GM23338 (cell line): ENCODE results near the gene ADGRB2. TPM values are rescaled to one million over a fixed set of nuclear protein-coding genes. Genes with fewer than 3 reads are reported as not detected.
A peak's percentile ranks its signal among the peaks of the same experiment; 100 is the strongest.

ENCODE experiments used
- ATAC-seq: fragments of 200-7000 bp; cut with Tn5 transposase; 3 replicates; pipeline ENCODE4 v1.9.1; 2020
- DNase-seq: peaks from one replicate; pipeline ENCODE4 v3.0.0-alpha.2; 2015; ENCODE audit warnings: low spot score
- H2AFZ ChIP-seq: fragments of 200-600 bp; sonication (generic); 2 replicates; pipeline ENCODE4 v1.8.0; 2016; ENCODE audit warnings: antibody characterized with exemption, mild to moderate bottlenecking, moderate library complexity
- H3F3A ChIP-seq: fragments of 200-600 bp; sonication (generic); replicated peaks from 2 replicates; pipeline ENCODE4 v1.8.0; 2017; ENCODE audit warnings: antibody characterized with exemption, mixed run types, low read depth
- H3K27ac ChIP-seq: fragments of 200-600 bp; sonication (generic); 2 replicates; pipeline ENCODE4 v1.6.1; 2016; ENCODE audit warnings: low read depth
- H3K27me3 ChIP-seq: fragments of 200-600 bp; sonication (generic); 2 replicates; pipeline ENCODE4 v1.8.0; 2016; ENCODE audit warnings: mild to moderate bottlenecking, mixed run types, moderate library complexity; ENCODE audit not compliant: insufficient read depth
- H3K36me3 ChIP-seq: fragments of 200-600 bp; sonication (generic); 2 replicates; pipeline ENCODE4 v1.8.0; 2016; ENCODE audit warnings: mild to moderate bottlenecking; ENCODE audit not compliant: insufficient read depth
- H3K4me1 ChIP-seq: fragments of 200-600 bp; sonication (generic); 2 replicates; pipeline ENCODE4 v1.8.0; 2016; ENCODE audit warnings: mild to moderate bottlenecking, moderate library complexity; ENCODE audit not compliant: insufficient read depth
- H3K4me2 ChIP-seq: fragments of 200-600 bp; sonication (generic); 2 replicates; pipeline ENCODE4 v1.7.1; 2017; ENCODE audit warnings: mixed run types
- H3K4me3 ChIP-seq: fragments of 200-600 bp; sonication (generic); 2 replicates; pipeline ENCODE4 v1.6.1; 2016; ENCODE audit warnings: mixed run types
- H3K79me2 ChIP-seq: fragments of 200-600 bp; sonication (generic); replicated peaks from 2 replicates; pipeline ENCODE4 v1.8.0; 2017; ENCODE audit warnings: mild to moderate bottlenecking; ENCODE audit not compliant: insufficient read depth
- H3K9me2 ChIP-seq: fragments of 200-600 bp; sonication (generic); 2 replicates; pipeline ENCODE4 v1.8.0; 2017; ENCODE audit not compliant: insufficient read depth
- H4K20me1 ChIP-seq: fragments of 200-600 bp; sonication (generic); replicated peaks from 2 replicates; pipeline ENCODE4 v1.8.0; 2017; ENCODE audit warnings: mild to moderate bottlenecking; ENCODE audit not compliant: insufficient read depth
- H3K27ac Mint-ChIP-seq: 2 replicates; pipeline ENCODE4 v1.8.0; 2020; ENCODE audit warnings: inconsistent platforms, mild to moderate bottlenecking, moderate library complexity, mixed read lengths
- H3K27me3 Mint-ChIP-seq: 3 replicates; pipeline ENCODE4 v1.8.0; 2022; ENCODE audit warnings: low read depth, mild to moderate bottlenecking, moderate library complexity, mixed read lengths, inconsistent platforms; ENCODE audit not compliant: insufficient read depth, poor library complexity
- H3K36me3 Mint-ChIP-seq: 3 replicates; pipeline ENCODE4 v1.8.0; 2021; ENCODE audit warnings: low read depth, mild to moderate bottlenecking, inconsistent platforms, moderate library complexity, mixed read lengths
- H3K4me1 Mint-ChIP-seq: 3 replicates; pipeline ENCODE4 v1.8.0; 2020; ENCODE audit warnings: mild to moderate bottlenecking, inconsistent platforms, mixed read lengths
- H3K4me3 Mint-ChIP-seq: 3 replicates; pipeline ENCODE4 v1.8.0; 2021; ENCODE audit warnings: moderate library complexity, mild to moderate bottlenecking, inconsistent platforms, mixed read lengths
- H3K9me3 Mint-ChIP-seq: 3 replicates; pipeline ENCODE4 v1.8.0; 2020; ENCODE audit warnings: moderate library complexity, mild to moderate bottlenecking, inconsistent platforms, mixed read lengths
- CTCF ChIP-seq, 2 experiments: fragments of 200-600 bp in 1 of 2; sonication (generic) in 1 of 2; conservative IDR thresholded peaks; 2 replicates each; pipeline versions ENCODE4 v1.5.1 to v1.6.1; 2016 to 2017; ENCODE audit warnings: antibody characterized with exemption in 2 of 2, low read depth in 2 of 2, mild to moderate bottlenecking in 2 of 2, moderate library complexity in 1 of 2
- EZH2 ChIP-seq: fragments of 200-600 bp; sonication (generic); IDR thresholded peaks from one replicate; pipeline ENCODE4 v1.8.0; 2017; ENCODE audit warnings: antibody characterized with exemption, mild to moderate bottlenecking, low read depth; ENCODE audit not compliant: unreplicated experiment
- EZH2phosphoT487 ChIP-seq: fragments of 200-600 bp; sonication (generic); IDR thresholded peaks from one replicate; pipeline ENCODE4 v1.8.1; 2018; ENCODE audit warnings: antibody characterized with exemption; ENCODE audit not compliant: unreplicated experiment
- JUNB ChIP-seq: IDR thresholded peaks from one replicate; pipeline ENCODE4 v1.6.1; 2016; ENCODE audit warnings: antibody characterized with exemption; ENCODE audit not compliant: unreplicated experiment
- NANOG ChIP-seq: IDR thresholded peaks from 2 replicates; pipeline ENCODE4 v1.6.1; 2016; ENCODE audit warnings: antibody characterized with exemption, borderline replicate concordance
- POLR2AphosphoS5 ChIP-seq: IDR thresholded peaks from 2 replicates; pipeline ENCODE4 v1.6.1; 2016; ENCODE audit warnings: antibody characterized with exemption, low read depth
- ZNF114 ChIP-seq: fragments of 250-450 bp; sonication (Bioruptor Pico); IDR thresholded peaks from 2 replicates; pipeline ENCODE4 v1.5.0; 2020; ENCODE audit warnings: mild to moderate bottlenecking, moderate library complexity
- ZNF331 ChIP-seq: fragments of 250-450 bp; sonication (Bioruptor Pico); IDR thresholded peaks from 2 replicates; pipeline ENCODE4 v1.5.0; 2020; ENCODE audit warnings: low read depth, mild to moderate bottlenecking, moderate library complexity
- polyA plus RNA-seq: library from polyadenylated mRNA; unstranded; fragments of >200 nt; fragmentation: Nextera tagmentation; extraction: Ambion mirVana; gene quantifications from 2 replicates; pipeline ENCODE4 v1.2.1, GENCODE V29; 2016
- total RNA-seq: library from RNA; depleted of rRNA; stranded (reverse); fragments of >200 nt; shearing (Covaris generic); gene quantifications from 2 replicates; pipeline ENCODE4 v1.2.3, GENCODE V29; 2014
- TF ChIP-seq, protein P1 (sequence below): fragments of 250-450 bp; sonication (Bioruptor Pico); IDR thresholded peaks from 2 replicates; pipeline ENCODE4 v1.5.0; 2020; ENCODE audit warnings: mild to moderate bottlenecking, moderate library complexity
- TF ChIP-seq, protein P2 (sequence below): IDR thresholded peaks from 2 replicates; pipeline ENCODE4 v1.6.1; 2016; ENCODE audit warnings: antibody characterized with exemption

ADGRB2 gene
- total and polyA plus RNA-seq, 2 experiments from 2014 or later = 8.0 to 27.8 TPM

DNA sequence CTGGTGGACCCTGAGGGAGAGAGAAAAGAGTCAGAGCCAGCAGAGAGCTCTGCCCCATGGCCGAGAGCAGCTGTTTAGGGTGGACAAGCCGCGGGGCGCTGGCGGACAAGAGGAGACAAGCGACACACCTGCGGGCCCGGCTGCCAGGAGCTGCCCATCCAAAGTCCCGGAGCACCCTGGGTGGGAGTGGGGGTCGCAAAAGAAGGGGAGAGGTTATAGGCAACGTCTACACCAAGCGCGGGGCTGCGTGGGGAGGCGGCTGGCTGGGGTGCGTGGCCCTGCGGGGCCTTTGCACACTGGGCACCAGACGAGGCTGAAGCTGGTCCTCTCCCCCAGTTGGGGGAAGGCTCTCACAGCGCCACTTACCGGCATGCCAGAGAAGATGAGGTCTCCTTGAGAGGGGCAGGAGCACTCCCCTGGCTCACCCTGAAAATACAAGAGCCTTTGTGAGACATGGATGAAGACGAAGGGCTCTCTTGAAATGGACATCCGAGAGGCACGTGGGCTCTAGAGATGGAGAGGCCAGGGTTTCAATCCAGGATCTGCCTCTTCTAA, 84.4 kb downstream of the ADGRB2 start:
- Histone ChIP-seq H3K9me2 (no peaks in the 10 kb centered on the region), H4K20me1 (no peaks in the 10 kb centered on the region), H3K4me2 (no peak overlapping the region), H3K79me2 (no peaks in the 10 kb centered on the region), H3K4me3 (no peak overlapping the region), H3K4me1 (0 out of 2 replicates have a peak, but pooled peaks cover 3% of the 10 kb centered on the region), H3K27me3 (no peaks in the 10 kb centered on the region), H3F3A (no peaks in the 10 kb centered on the region), H3K27ac (no peak overlapping the region), H3K36me3 (no peaks in the 10 kb centered on the region), H2AFZ (no peak overlapping the region)
- ATAC-seq (peak; percentile 31), DNase-seq (peak; percentile 16)
- Mint-ChIP-seq H3K4me3 (no peak overlapping the region), H3K36me3 (no peaks in the 10 kb centered on the region; the same call in 2 of the 3 replicates), H3K4me1 (peaks cover 12% of the 10 kb centered on the region), H3K9me3 (no peaks in the 10 kb centered on the region), H3K27me3 (peaks cover 3% of the 10 kb centered on the region), H3K27ac (no peak overlapping the region)
- TF ChIP-seq CTCF (conservative IDR thresholded peaks at IDR 0.05; ENCODE audit: low read depth in 2 of 2) (peak; percentile 17 to 53; a peak in 3 of 4 replicates), NANOG (no peak), EZH2phosphoT487 (no peak), ZNF331 (no peak), EZH2 (no peak)

- Histone ChIP-seq H3K36me3 (no peaks in the 10 kb centered on the region), H3K27ac (0 out of 2 replicates have a peak overlapping the region, but pooled peaks have one; percentile 32), H3K9me2 (no peaks in the 10 kb centered on the region), H3K4me3 (no peak overlapping the region), H3F3A (no peaks in the 10 kb centered on the region), H4K20me1 (no peaks in the 10 kb centered on the region), H3K4me1 (0 out of 2 replicates have a peak, but pooled peaks cover 3% of the 10 kb centered on the region), H3K27me3 (no peaks in the 10 kb centered on the region), H3K4me2 (no peak overlapping the region), H3K79me2 (no peaks in the 10 kb centered on the region), H2AFZ (no peak overlapping the region)
- Mint-ChIP-seq H3K9me3 (no peaks in the 10 kb centered on the region), H3K36me3 (no peaks in the 10 kb centered on the region; the same call in 2 of the 3 replicates), H3K4me3 (no peak overlapping the region), H3K4me1 (peaks cover 12% of the 10 kb centered on the region), H3K27ac (no peak overlapping the region), H3K27me3 (peaks cover 1% of the 10 kb centered on the region)
- ATAC-seq (no peak), DNase-seq (no peak)
- TF ChIP-seq, protein P1, sequence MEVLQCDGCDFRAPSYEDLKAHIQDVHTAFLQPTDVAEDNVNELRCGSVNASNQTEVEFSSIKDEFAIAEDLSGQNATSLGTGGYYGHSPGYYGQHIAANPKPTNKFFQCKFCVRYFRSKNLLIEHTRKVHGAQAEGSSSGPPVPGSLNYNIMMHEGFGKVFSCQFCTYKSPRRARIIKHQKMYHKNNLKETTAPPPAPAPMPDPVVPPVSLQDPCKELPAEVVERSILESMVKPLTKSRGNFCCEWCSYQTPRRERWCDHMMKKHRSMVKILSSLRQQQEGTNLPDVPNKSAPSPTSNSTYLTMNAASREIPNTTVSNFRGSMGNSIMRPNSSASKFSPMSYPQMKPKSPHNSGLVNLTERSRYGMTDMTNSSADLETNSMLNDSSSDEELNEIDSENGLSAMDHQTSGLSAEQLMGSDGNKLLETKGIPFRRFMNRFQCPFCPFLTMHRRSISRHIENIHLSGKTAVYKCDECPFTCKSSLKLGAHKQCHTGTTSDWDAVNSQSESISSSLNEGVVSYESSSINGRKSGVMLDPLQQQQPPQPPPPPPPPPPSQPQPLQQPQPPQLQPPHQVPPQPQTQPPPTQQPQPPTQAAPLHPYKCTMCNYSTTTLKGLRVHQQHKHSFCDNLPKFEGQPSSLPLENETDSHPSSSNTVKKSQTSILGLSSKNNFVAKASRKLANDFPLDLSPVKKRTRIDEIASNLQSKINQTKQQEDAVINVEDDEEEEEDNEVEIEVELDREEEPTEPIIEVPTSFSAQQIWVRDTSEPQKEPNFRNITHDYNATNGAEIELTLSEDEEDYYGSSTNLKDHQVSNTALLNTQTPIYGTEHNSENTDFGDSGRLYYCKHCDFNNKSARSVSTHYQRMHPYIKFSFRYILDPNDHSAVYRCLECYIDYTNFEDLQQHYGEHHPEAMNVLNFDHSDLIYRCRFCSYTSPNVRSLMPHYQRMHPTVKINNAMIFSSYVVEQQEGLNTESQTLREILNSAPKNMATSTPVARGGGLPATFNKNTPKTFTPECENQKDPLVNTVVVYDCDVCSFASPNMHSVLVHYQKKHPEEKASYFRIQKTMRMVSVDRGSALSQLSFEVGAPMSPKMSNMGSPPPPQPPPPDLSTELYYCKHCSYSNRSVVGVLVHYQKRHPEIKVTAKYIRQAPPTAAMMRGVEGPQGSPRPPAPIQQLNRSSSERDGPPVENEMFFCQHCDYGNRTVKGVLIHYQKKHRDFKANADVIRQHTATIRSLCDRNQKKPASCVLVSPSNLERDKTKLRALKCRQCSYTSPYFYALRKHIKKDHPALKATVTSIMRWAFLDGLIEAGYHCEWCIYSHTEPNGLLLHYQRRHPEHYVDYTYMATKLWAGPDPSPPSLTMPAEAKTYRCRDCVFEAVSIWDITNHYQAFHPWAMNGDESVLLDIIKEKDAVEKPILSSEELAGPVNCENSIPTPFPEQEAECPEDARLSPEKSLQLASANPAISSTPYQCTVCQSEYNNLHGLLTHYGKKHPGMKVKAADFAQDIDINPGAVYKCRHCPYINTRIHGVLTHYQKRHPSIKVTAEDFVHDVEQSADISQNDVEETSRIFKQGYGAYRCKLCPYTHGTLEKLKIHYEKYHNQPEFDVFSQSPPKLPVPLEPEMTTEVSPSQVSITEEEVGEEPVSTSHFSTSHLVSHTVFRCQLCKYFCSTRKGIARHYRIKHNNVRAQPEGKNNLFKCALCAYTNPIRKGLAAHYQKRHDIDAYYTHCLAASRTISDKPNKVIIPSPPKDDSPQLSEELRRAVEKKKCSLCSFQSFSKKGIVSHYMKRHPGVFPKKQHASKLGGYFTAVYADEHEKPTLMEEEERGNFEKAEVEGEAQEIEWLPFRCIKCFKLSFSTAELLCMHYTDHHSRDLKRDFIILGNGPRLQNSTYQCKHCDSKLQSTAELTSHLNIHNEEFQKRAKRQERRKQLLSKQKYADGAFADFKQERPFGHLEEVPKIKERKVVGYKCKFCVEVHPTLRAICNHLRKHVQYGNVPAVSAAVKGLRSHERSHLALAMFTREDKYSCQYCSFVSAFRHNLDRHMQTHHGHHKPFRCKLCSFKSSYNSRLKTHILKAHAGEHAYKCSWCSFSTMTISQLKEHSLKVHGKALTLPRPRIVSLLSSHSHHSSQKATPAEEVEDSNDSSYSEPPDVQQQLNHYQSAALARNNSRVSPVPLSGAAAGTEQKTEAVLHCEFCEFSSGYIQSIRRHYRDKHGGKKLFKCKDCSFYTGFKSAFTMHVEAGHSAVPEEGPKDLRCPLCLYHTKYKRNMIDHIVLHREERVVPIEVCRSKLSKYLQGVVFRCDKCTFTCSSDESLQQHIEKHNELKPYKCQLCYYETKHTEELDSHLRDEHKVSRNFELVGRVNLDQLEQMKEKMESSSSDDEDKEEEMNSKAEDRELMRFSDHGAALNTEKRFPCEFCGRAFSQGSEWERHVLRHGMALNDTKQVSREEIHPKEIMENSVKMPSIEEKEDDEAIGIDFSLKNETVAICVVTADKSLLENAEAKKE (CRISPR knock-in tag) = no peak
- TF ChIP-seq CTCF (conservative IDR thresholded peaks at IDR 0.05; ENCODE audit: low read depth in 2 of 2) = no peak
- TF ChIP-seq POLR2AphosphoS5 = no peak
- no peak for TF ChIP-seq ZNF331
- TF ChIP-seq JUNB = no peak
- TF ChIP-seq, protein P2, sequence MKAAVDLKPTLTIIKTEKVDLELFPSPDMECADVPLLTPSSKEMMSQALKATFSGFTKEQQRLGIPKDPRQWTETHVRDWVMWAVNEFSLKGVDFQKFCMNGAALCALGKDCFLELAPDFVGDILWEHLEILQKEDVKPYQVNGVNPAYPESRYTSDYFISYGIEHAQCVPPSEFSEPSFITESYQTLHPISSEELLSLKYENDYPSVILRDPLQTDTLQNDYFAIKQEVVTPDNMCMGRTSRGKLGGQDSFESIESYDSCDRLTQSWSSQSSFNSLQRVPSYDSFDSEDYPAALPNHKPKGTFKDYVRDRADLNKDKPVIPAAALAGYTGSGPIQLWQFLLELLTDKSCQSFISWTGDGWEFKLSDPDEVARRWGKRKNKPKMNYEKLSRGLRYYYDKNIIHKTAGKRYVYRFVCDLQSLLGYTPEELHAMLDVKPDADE = no peak
- TF ChIP-seq ZNF114 (CRISPR knock-in tag) = no peak
- no peak for TF ChIP-seq NANOG
- TF ChIP-seq EZH2 = no peak
Observed at GRCh38 chr1:31679091-31679490, 85.0 kb downstream of the ADGRB2 start.
